Dendritic cell treated with granulocyte-macrophage colony-stimulating factor and Interleukin-4, amounts not matched to agents 40 ng/mL and 50 ng/mL, for 4 days (primary cell): ENCODE data around the gene GFOD2.
A peak's percentile ranks its signal among the peaks of the same experiment; 100 is the strongest.

ENCODE experiments used
- H3K27ac Mint-ChIP-seq: one replicate; pipeline ENCODE4 v1.8.0; 2022; ENCODE audit warnings: mild to moderate bottlenecking, mixed read lengths
- H3K27me3 Mint-ChIP-seq: one replicate; pipeline ENCODE4 v1.8.0; 2022; ENCODE audit warnings: mild to moderate bottlenecking, mixed read lengths
- H3K36me3 Mint-ChIP-seq: one replicate; pipeline ENCODE4 v1.8.0; 2022; ENCODE audit warnings: low read depth, mixed read lengths
- H3K4me1 Mint-ChIP-seq: one replicate; pipeline ENCODE4 v1.8.0; 2022; ENCODE audit warnings: low read depth, mixed read lengths
- H3K4me3 Mint-ChIP-seq: one replicate; pipeline ENCODE4 v1.8.0; 2022; ENCODE audit warnings: mild to moderate bottlenecking, moderate library complexity, mixed read lengths
- H3K9me3 Mint-ChIP-seq: one replicate; pipeline ENCODE4 v1.8.0; 2022; ENCODE audit warnings: mixed read lengths
- intact Hi-C: fragments of 100-400 bp; cut with micrococcal nuclease; formaldehyde crosslinking; loops from one replicate; pipeline ENCODE4 v1.15.0; 2022

GFOD2 gene

DNA sequence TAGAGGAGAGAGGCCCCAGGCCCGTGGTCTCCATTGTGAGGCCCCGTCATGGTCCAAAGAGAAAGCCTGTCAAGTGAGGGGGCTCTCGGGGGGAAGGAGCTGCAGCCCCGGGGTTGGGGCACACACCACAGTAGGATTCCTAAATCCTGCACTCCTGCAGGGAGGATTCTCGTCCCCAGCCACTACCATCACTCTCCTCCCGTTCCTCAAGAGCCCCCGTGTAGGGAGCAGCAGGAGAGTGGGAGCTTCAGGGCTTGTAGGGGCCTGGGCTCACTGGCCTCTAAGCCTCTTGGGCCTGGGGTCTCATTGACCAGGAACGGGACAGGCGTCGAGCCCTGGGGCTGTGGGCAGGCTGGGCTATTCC lies 51.7 kb downstream of the GFOD2 start:
- H3K4me3 Mint-ChIP-seq = peak overlapping the region; percentile 90
- no peaks in the 10 kb centered on the region for H3K27me3 Mint-ChIP-seq
- H3K9me3 Mint-ChIP-seq = no peaks in the 10 kb centered on the region
- H3K27ac Mint-ChIP-seq = peak overlapping the region; percentile 96
- peaks cover 51% of the 10 kb centered on the region for H3K4me1 Mint-ChIP-seq
- intact Hi-C loops = no loop called here
- H3K36me3 Mint-ChIP-seq = peaks cover 38% of the 10 kb centered on the region

DNA sequence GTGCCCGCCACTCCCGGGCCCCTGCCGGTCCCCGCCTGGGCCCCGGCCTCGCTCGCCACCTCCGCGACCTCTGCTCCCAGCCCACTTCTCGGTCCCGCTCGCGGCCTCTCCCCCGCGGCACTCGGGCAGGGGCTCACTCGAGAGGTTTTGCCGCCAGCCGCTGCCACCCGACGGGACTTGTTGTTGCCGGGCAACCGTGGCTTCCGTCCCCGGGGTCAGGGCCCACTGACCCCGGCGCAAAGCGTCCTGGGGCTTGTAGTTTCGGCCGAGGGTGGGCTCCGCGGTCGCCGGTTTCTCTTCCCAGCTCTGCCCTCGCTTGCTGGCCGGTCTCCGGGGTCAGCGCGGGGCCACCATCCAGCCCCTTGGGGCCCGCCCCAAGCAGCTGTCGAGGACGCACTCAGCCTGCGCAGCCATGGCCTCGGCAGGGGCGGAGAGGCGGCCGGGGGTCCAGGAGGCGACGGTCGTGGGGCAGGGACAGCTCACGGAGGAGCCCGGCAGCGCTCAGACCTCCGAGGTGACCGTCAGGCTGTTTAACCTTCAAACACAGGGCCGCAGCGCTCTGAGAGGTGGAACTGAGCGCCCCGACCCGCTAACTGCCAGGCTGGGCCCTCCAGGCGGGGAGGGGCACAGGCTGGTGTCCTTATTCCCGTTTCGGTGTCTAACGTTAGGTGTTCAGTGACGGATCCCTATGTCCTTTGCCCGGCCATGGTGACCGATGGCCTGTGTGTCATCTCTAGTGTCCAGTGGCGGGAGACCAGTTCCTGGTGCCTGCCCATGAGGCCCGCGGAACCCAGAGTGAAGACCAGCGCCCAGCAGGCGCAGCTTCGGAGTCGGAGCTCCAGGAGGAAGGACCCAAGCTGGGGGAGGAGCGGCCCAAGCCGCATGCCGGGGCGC lies 52.3 kb downstream of the GFOD2 start, which contains the start of the genes C16orf86 and ENKD1:
C16orf86 (plus strand) TSS at position 256 of the 894 bp plus-strand sequence; CDS start at position 413, 157 bp downstream.
ENKD1 (minus strand) TSS at position 192 of the 894 bp plus-strand sequence. CDS start 308 bp downstream, outside the sequence.
- H3K9me3 Mint-ChIP-seq = no peaks in the 10 kb centered on the region
- intact Hi-C loops = no loop called here
- peaks cover 51% of the 10 kb centered on the region for H3K4me1 Mint-ChIP-seq
- peak within 1 kb of the TSS; percentile 96 for H3K27ac Mint-ChIP-seq
- H3K36me3 Mint-ChIP-seq = peaks cover 38% of the 10 kb centered on the region
- H3K4me3 Mint-ChIP-seq = peak within 1 kb of the TSS; percentile 90
- peaks cover 2% of the 10 kb centered on the region for H3K27me3 Mint-ChIP-seq

GRCh38 chr16:67666032-67666551 lies 53.0 kb downstream of the GFOD2 start:
- peak overlapping the region; percentile 96 for H3K27ac Mint-ChIP-seq
- intact Hi-C loops = no loop called here
- H3K36me3 Mint-ChIP-seq = peaks cover 38% of the 10 kb centered on the region
- peaks cover 58% of the 10 kb centered on the region for H3K4me1 Mint-ChIP-seq
- no peaks in the 10 kb centered on the region for H3K9me3 Mint-ChIP-seq
- H3K4me3 Mint-ChIP-seq = peak overlapping the region; percentile 90
- H3K27me3 Mint-ChIP-seq = peaks cover 9% of the 10 kb centered on the region

DNA sequence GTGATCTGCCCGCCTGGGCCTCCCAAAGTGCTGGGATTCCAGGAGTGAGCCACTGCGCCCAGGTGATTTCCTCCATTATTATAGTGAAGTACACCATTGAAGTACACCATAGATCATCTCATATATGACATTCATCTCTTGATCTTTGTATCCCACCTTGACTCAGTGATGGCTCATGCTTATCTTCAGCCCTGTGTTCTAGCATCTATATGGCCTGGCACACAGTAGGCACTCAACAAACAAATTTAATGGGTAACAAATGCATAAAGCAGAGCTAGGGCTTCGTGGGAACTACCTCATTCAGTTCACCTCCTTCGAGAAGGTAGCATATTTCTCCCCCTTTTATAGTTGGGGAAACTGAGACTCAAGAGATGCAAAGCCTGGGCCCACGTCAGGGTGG lies 53.5 kb downstream of the GFOD2 start:
- intact Hi-C loops = no loop called here
- H3K27me3 Mint-ChIP-seq = peaks cover 11% of the 10 kb centered on the region
- H3K4me1 Mint-ChIP-seq = peaks cover 61% of the 10 kb centered on the region
- no peaks in the 10 kb centered on the region for H3K9me3 Mint-ChIP-seq
- peak overlapping the region; percentile 69 for H3K4me3 Mint-ChIP-seq
- H3K27ac Mint-ChIP-seq = no peak overlapping the region
- peaks cover 39% of the 10 kb centered on the region for H3K36me3 Mint-ChIP-seq

GRCh38 chr16:67664871-67665270 lies 54.2 kb downstream of the GFOD2 start:
- peaks cover 45% of the 10 kb centered on the region for H3K36me3 Mint-ChIP-seq
- peaks cover 11% of the 10 kb centered on the region for H3K27me3 Mint-ChIP-seq
- intact Hi-C loops = no loop called here
- no peak overlapping the region for H3K27ac Mint-ChIP-seq
- peaks cover 61% of the 10 kb centered on the region for H3K4me1 Mint-ChIP-seq
- no peak overlapping the region for H3K4me3 Mint-ChIP-seq
- no peaks in the 10 kb centered on the region for H3K9me3 Mint-ChIP-seq

DNA sequence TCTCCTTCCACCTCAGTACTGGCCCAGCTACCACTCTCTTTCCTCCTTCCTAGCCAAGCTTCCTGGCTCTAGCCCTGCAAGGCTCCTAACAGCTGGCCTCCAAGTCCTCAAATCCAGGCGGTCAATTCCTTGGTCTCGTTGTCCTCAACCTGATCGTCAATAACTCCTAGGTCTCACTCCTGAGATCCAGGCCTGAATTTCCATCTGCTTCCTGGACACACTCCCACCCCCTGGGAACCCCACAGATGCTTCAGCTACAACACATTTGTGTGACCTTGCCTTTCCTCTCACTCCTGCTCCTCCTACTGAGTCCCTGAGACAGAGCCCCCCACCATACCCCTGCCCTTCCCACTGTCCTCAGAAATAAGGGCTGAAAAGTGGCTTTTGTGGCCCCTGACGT lies 54.9 kb downstream of the GFOD2 start:
- H3K36me3 Mint-ChIP-seq = peaks cover 51% of the 10 kb centered on the region
- H3K4me1 Mint-ChIP-seq = peaks cover 64% of the 10 kb centered on the region
- H3K9me3 Mint-ChIP-seq = no peaks in the 10 kb centered on the region
- no peak overlapping the region for H3K27ac Mint-ChIP-seq
- intact Hi-C loops = no loop called here
- peaks cover 11% of the 10 kb centered on the region for H3K27me3 Mint-ChIP-seq
- H3K4me3 Mint-ChIP-seq = no peak overlapping the region

DNA sequence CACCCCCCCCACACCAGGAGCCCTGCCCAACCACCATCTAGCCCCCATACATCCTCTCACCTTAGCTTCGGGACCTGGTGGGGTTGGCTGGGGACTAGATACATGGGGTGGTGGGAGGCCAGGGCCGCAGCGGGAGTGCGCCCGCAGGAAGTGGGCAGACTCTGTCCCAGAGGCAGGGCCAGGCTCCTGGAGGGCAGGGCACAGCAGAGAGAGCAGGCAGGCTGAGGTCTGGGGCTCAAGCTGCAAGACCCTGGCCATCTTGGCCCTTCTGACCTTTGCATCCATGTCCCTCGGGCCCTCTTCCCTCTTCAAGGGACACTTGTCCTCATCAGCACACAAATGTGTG lies 55.3 kb downstream of the GFOD2 start:
- no peak overlapping the region for H3K27ac Mint-ChIP-seq
- peaks cover 64% of the 10 kb centered on the region for H3K4me1 Mint-ChIP-seq
- intact Hi-C loops = no loop called here
- peaks cover 11% of the 10 kb centered on the region for H3K27me3 Mint-ChIP-seq
- H3K9me3 Mint-ChIP-seq = no peaks in the 10 kb centered on the region
- peaks cover 51% of the 10 kb centered on the region for H3K36me3 Mint-ChIP-seq
- H3K4me3 Mint-ChIP-seq = no peak overlapping the region

GRCh38 chr16:67663151-67663876 lies 55.8 kb downstream of the GFOD2 start:
- Mint-ChIP-seq H3K27me3 (peaks cover 11% of the 10 kb centered on the region), H3K4me1 (peaks cover 61% of the 10 kb centered on the region), H3K27ac (no peak overlapping the region), H3K4me3 (no peak overlapping the region), H3K9me3 (no peaks in the 10 kb centered on the region), H3K36me3 (peaks cover 56% of the 10 kb centered on the region)
- intact Hi-C loops = no loop called here

GRCh38 chr16:67662653-67663010 lies 56.5 kb downstream of the GFOD2 start:
- Mint-ChIP-seq H3K4me3 (no peak overlapping the region), H3K4me1 (peaks cover 54% of the 10 kb centered on the region), H3K9me3 (no peaks in the 10 kb centered on the region), H3K36me3 (peaks cover 63% of the 10 kb centered on the region), H3K27ac (no peak overlapping the region), H3K27me3 (peaks cover 11% of the 10 kb centered on the region)
- intact Hi-C loops = no loop called here

DNA sequence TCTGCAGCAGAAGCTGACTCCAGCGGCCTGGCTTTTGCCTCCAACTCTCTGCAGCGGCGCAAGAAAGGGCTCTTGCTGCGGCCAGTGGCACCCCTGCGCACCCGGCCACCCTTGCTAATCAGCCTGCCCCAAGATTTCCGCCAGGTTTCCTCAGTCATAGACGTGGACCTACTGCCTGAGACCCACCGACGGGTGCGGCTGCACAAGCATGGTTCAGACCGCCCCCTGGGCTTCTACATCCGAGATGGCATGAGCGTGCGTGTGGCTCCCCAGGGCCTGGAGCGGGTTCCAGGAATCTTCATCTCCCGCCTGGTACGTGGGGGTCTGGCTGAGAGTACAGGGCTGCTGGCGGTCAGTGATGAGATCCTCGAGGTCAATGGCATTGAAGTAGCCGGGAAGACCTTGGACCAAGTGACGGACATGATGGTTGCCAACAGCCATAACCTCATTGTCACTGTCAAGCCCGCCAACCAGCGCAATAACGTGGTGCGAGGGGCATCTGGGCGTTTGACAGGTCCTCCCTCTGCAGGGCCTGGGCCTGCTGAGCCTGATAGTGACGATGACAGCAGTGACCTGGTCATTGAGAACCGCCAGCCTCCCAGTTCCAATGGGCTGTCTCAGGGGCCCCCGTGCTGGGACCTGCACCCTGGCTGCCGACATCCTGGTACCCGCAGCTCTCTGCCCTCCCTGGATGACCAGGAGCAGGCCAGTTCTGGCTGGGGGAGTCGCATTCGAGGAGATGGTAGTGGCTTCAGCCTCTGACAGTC lies 57.0 kb downstream of the GFOD2 start:
- H3K27me3 Mint-ChIP-seq = peaks cover 11% of the 10 kb centered on the region
- H3K36me3 Mint-ChIP-seq = peaks cover 66% of the 10 kb centered on the region
- H3K4me3 Mint-ChIP-seq = peak overlapping the region; percentile 93
- H3K9me3 Mint-ChIP-seq = no peaks in the 10 kb centered on the region
- intact Hi-C loops = no loop called here
- peaks cover 48% of the 10 kb centered on the region for H3K4me1 Mint-ChIP-seq
- peak overlapping the region; percentile 89 for H3K27ac Mint-ChIP-seq

- Mint-ChIP-seq H3K9me3 (no peaks in the 10 kb centered on the region), H3K4me1 (peaks cover 41% of the 10 kb centered on the region), H3K4me3 (peak overlapping the region; percentile 93), H3K36me3 (peaks cover 66% of the 10 kb centered on the region), H3K27me3 (peaks cover 11% of the 10 kb centered on the region), H3K27ac (peak overlapping the region; percentile 89)
- intact Hi-C loops = no loop called here
These were observed 57.9 kb downstream of the GFOD2 start for GRCh38 chr16:67661101-67661761.

DNA sequence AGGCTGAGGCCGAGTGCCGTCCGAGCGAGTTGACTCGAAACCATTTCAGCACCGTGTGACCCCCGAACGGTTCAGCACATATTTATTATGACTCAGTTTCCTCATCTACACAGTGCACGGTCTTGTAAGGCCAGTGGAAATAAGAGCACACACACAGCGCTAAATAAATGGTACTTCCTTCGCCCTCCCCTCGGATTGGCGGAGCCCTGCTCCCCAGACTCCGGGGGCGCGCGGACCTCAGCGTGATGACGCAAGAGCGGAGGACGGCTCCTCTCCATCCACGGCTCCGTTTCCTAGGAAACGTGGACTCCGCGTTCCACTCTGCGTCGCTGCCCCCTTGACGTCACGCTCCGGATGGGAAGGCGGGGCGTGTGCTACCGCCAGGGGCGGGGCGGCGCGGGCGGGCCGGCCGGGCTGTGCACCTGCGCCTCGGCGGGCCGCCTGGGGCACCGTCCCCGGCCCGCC lies 58.5 kb downstream of the GFOD2 start, which contains the start of gene PARD6A:
PARD6A (plus strand) TSS at position 397 of the 465 bp plus-strand sequence. CDS start 79 bp downstream, outside the sequence.
- peak within 1 kb of the TSS; percentile 89 for H3K27ac Mint-ChIP-seq
- peaks cover 11% of the 10 kb centered on the region for H3K27me3 Mint-ChIP-seq
- intact Hi-C loops = loop anchor here (1.0 kb wide), 1 partner anchor 98 kb away; the partner anchor contains the start of gene CTCF
- H3K4me3 Mint-ChIP-seq = peak within 1 kb of the TSS; percentile 93
- H3K36me3 Mint-ChIP-seq = peaks cover 66% of the 10 kb centered on the region
- H3K4me1 Mint-ChIP-seq = peaks cover 37% of the 10 kb centered on the region
- H3K9me3 Mint-ChIP-seq = no peaks in the 10 kb centered on the region
